ENCODE data around the gene NR6A1.

The NR6A1 gene

DNA sequence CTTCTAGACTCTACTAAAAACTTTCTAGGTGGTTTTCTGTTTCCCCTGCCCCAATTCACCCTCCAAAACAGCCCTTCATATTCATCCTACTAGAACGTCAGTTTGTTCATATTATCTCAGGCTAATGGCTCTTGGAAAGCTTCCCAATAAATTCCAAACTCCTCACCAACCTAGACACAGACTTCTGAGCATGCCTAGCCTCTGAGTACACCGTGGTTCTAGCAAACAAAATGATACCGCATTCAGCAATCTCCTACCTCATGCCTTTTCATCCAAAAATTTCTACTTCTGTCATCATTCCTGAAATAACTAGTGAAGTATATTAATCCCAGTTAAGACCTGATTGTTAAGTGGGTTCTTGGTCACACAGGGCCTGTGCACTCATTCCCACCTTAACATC lies 217.4 kb downstream of the NR6A1 start:
- TF ChIP-seq, protein P1, sequence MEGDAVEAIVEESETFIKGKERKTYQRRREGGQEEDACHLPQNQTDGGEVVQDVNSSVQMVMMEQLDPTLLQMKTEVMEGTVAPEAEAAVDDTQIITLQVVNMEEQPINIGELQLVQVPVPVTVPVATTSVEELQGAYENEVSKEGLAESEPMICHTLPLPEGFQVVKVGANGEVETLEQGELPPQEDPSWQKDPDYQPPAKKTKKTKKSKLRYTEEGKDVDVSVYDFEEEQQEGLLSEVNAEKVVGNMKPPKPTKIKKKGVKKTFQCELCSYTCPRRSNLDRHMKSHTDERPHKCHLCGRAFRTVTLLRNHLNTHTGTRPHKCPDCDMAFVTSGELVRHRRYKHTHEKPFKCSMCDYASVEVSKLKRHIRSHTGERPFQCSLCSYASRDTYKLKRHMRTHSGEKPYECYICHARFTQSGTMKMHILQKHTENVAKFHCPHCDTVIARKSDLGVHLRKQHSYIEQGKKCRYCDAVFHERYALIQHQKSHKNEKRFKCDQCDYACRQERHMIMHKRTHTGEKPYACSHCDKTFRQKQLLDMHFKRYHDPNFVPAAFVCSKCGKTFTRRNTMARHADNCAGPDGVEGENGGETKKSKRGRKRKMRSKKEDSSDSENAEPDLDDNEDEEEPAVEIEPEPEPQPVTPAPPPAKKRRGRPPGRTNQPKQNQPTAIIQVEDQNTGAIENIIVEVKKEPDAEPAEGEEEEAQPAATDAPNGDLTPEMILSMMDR (IDR thresholded peaks at IDR 0.05), result no peak
- DNase-seq (ENCODE audit: low spot score), result no peak
- no peak overlapping the region for H3K27ac ChIP-seq
- no peak overlapping the region for H3K4me3 ChIP-seq

DNA sequence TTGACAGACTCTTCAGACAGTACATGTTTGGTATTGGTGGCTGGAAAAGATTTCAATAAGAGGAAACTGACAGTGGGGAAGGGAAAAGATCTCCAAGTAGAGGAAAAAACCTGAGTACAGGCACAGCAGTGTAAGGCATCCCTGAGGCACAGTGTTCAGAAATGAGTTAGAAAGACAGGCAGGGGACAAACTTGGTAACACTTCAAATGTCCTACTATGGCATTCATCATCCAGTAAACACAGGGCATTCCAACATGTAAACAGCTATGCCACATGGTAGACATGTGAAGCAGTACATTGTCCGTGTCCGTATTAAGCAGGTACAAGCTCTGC lies 218.9 kb downstream of the NR6A1 start:
- no peak for DNase-seq (ENCODE audit: low spot score)
- H3K4me3 ChIP-seq, result no peak overlapping the region
- TF ChIP-seq, protein P1 (IDR thresholded peaks at IDR 0.05), result no peak
- no peak overlapping the region for H3K27ac ChIP-seq

DNA sequence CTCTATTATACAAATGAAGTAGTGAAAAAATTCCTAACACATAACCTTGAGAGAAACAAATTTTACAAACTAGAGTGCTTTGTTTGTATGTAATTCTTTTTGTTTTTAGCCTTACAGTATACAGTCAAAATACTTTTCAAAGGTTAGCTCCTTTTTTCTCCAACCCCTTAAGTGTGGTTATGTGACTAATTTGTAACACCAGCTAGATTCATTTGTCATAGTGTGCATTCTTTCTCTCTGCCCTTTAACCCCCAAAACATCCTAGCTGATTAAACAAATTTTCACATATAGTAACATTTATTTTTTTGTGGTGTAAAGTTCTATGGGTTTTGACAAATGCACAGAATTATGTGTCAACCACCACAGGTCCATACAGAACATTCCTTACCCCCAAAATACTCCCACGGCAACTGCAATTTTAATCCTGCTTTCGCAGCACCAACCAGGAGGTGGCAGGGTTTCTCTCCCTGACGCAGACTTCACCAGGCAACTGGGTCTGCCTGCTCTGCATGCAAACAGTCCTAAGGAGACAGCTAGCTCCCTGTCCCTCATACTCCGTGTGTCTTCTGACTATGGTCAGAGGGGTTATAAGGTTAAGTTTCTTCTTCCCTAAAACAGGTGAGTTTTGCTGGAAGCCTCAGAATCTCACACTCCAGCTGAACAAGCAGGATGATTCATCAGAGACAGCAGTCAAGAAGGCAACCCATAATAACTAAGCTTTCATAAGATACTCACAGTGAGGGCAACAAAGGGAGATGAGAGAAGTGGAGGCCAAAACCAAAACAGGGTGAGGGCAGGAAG lies 219.4 kb downstream of the NR6A1 start:
- Histone ChIP-seq H3K4me3 (no peak overlapping the region), H3K27ac (no peak overlapping the region)
- TF ChIP-seq, protein P1 (IDR thresholded peaks at IDR 0.05), result no peak
- no peak for DNase-seq (ENCODE audit: low spot score)

DNA sequence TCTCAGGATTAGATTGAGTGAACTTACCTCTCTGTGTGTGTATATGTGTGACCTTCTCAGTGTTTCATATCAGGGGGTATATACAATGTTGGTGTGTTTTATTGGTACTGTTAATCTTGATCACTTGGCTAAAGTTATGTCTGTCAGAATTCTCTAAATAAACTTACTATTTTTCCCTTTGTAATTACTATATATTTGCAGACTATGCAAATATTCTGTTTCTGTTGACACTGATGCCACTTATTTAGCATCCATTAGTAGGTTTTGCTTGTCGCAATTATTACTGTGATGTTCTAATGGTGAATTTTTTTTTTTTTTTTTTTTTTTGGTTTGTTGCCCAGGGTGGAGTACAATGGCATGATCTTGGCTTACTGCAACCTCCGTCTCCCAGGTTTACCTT lies 221.0 kb downstream of the NR6A1 start:
- H3K27ac ChIP-seq, result no peak overlapping the region
- TF ChIP-seq, protein P1 (IDR thresholded peaks at IDR 0.05), result no peak
- no peak overlapping the region for H3K4me3 ChIP-seq
- no peak for DNase-seq (ENCODE audit: low spot score)

DNA sequence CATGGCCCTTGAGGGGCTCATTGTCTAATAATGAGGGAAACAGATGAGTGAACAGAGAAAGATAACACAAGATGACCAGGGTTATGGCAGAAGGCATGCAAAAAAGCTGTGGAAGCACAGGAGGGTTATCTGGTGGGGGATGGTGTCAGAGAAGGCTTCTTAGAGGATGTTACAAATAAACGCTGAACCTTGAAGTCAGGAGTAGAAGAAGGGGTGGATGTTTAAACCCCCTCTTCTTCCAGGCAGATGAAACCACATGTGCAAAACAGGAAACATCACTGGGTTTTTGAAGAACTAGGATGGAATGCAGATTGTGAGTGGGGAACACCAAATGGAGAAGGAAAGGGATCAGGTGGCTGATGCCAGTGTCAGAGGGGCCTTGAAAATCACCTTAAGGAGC lies 222.1 kb downstream of the NR6A1 start:
- H3K27ac ChIP-seq, result no peak overlapping the region
- TF ChIP-seq, protein P1 (IDR thresholded peaks at IDR 0.05), result no peak
- DNase-seq (ENCODE audit: low spot score), result no peak
- no peak overlapping the region for H3K4me3 ChIP-seq

DNA sequence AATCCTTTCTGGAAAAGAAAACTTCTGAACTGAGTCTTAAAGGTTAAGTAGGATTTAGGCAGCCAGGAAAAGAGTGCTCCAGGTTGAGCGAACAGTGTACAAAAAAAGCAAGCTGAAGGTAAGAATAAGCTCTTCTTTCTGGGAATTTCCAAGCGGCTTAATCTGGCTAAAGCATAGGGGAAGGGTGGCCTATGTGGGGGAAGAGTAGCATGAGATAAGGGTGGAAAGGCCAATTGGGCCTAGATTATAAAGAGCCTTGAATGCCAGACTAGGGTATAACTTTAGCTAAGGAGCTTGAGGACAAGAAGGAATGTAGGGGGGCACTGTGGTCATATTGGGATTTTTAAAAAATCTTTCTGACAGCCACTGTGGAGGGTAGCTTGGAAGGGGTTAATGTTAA lies 226.6 kb downstream of the NR6A1 start:
- no peak overlapping the region for H3K27ac ChIP-seq
- no peak overlapping the region for H3K4me3 ChIP-seq
- DNase-seq (ENCODE audit: low spot score), result no peak
- TF ChIP-seq, protein P1 (IDR thresholded peaks at IDR 0.05), result no peak

DNA sequence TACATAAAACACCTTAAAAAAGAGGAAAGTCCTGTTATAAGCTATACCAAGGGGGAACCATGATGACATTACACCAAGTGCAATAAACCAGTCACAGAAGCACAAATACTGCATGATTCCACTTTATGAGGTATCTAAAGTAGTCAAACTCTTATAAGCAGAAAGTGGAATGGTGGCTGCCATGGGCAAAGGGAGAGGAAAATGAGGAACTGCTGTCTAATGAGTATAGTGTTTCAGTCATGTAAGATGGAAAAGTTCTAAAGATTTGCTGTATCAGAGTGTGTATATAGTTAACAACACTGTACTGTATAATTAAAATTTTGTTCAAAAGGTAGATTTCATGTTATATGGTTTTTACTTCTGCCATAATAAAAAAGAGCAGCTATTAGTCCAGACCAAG lies 229.3 kb downstream of the NR6A1 start:
- DNase-seq (ENCODE audit: low spot score), result no peak
- TF ChIP-seq, protein P1 (IDR thresholded peaks at IDR 0.05), result no peak
- no peak overlapping the region for H3K27ac ChIP-seq
- H3K4me3 ChIP-seq, result no peak overlapping the region

All from coronary artery (tissue), 2 donors.